Choroid plexus epithelial cell (primary cell): Measurements from ENCODE around the gene KRIT1.
"Not testable (repeated sequence)": the region's sequence is repeated elsewhere in the genome, so short reads cannot be mapped to it uniquely, and the experiment has no call there.

ENCODE experiments used
- DNase-seq: peaks from one replicate; pipeline ENCODE4 v3.0.0-alpha.2; 2010; ENCODE audit warnings: low read depth
- H3K4me3 ChIP-seq: 2 replicates; pipeline ENCODE4 v1.5.1; 2011; ENCODE audit warnings: low read depth, mild to moderate bottlenecking, control low read depth, low read length, moderate library complexity
- CTCF ChIP-seq: conservative IDR thresholded peaks from 2 replicates; pipeline ENCODE4 v1.5.1; 2011; ENCODE audit warnings: low read depth, mild to moderate bottlenecking, control low read depth, inconsistent platforms, low read length, moderate library complexity

The KRIT1 gene

DNA sequence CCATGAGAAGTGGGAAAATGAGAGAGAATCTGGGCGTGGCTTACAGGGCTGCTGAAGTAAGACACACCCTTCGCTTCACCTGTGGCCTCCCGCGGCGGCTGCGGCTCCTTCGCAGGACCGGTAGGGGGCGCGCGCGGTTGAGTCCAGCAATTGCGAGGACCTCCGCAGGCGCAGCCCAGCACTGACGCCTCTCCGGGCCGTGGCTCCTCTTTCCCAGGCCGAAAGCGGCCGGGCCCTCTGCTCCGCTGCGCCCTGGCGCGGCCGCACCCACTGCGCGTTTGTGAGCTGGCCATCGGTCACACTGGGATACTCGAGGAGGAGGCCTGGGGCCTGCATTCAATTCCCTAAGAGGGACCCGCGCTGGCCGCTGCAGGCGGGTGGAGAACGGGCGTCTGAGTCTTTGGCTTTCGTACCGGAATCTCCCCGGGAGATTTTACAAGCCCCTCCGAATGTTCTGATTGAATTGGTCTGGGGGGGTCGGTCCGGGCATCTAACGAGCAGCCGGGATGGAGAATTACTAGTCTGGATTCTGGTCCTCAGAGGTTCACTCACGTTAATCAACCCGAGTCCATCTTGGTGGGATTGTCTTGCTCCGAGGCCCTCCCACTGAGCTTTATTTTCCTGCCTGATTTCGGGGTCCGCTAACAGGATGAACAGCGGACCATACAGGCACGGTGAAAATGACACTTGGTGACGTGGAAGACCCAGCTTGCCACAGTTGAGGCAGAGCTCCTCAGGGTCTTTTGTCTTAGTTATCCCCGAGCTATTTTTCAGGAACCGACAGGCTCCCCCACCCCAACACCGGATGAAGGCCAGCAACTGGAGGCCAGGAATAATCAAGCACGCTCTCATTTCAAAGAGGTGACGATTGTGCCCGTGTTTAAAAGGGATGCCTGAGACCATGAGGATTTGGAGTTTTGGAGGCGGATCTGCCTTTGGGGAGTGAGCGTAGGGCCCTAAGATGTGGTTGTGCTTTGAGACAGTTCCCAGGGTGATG lies 66.5 kb downstream of the KRIT1 start, which contains the start of gene LRRD1:
Gene LRRD1, minus strand, starts transcription at position 215 of the 997 bp plus-strand sequence. CDS start 13,940 bp downstream, outside the sequence.
- peak within 1 kb of the TSS; percentile 67 for H3K4me3 ChIP-seq
- TF ChIP-seq CTCF: peak; percentile 86
- DNase-seq: peak; percentile 87

DNA sequence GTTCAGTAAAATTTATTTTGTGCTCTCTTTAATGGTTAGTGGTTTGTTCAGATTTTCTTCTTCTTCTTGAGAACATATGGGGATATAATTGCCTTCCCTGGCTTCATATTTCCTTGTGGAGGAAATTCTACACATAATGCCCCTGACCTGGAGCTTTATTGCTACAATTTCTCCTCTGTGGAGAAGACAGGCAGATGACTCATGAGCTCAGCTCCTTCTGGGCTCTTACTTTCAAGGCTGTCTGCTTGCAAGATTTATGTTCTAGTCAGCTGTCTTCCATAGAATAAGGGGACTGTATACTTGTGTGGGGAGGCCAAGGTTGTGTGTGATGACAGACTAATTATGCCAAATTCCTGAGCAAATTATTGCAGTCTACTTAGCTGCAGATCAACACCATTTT lies 68.4 kb downstream of the KRIT1 start:
- no peak for TF ChIP-seq CTCF
- H3K4me3 ChIP-seq: no peak overlapping the region
- peak; percentile 72 for DNase-seq

GRCh38 chr7:92169529-92169928 lies 76.2 kb downstream of the KRIT1 start:
- DNase-seq, H3K4me3 ChIP-seq: not testable (repeated sequence)

DNA sequence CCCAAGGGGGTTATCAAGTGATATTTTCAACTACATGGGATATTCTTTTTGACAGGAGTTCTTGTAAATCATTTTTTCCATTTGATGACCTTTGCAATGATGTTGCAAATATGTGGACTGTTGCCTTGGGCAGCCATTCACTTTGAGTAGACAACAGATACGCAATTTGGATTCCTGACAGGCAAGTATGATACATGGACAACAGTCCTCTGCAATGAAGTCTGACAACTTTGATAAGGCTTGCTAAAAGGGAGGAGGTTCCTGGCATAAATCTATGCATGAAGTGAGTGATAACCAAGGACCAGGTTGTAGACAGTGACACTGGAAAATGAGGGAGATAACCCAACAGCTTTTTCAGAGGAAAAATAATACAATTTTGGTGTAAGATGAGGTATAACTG lies 84.4 kb downstream of the KRIT1 start:
- DNase-seq: no peak
- no peak for TF ChIP-seq CTCF
- no peak overlapping the region for H3K4me3 ChIP-seq

GRCh38 chr7:92158660-92159575 lies 86.8 kb downstream of the KRIT1 start:
- TF ChIP-seq CTCF: no peak
- H3K4me3 ChIP-seq: no peak overlapping the region
- DNase-seq: peak; percentile 68

- no peak for TF ChIP-seq CTCF
- peak; percentile 4 for DNase-seq
- H3K4me3 ChIP-seq: no peak overlapping the region
Measured at GRCh38 chr7:92156990-92157389, 88.7 kb downstream of the KRIT1 start.
